Germinal center (tissue), 1 donor: ENCODE measurements around the gene WDR26.
"Not testable (repeated sequence)": the region's sequence is repeated elsewhere in the genome, so short reads cannot be mapped to it uniquely, and the experiment has no call there.

Experiments used
- DNase-seq: peaks from one replicate; pipeline ENCODE4 v3.0.0; 2012; ENCODE audit warnings: mixed read lengths, low spot score

WDR26 gene

GRCh38 chr1:224433701-224434672 lies 610 bp downstream of the WDR26 start:
- peak; percentile 44 for DNase-seq

GRCh38 chr1:224433041-224433691 lies 1.4 kb downstream of the WDR26 start:
- DNase-seq = peak; percentile 9

- no peak for DNase-seq
These were observed 1.9 kb downstream of the WDR26 start for GRCh38 chr1:224432672-224433040.

- DNase-seq = no peak
These were observed 2.5 kb downstream of the WDR26 start for GRCh38 chr1:224432146-224432545.

GRCh38 chr1:224431726-224432125 lies 2.9 kb downstream of the WDR26 start:
- no peak for DNase-seq

- peak; percentile 23 for DNase-seq
These were observed 4.0 kb downstream of the WDR26 start for GRCh38 chr1:224430511-224431113.

- DNase-seq = no peak
These were observed 4.8 kb downstream of the WDR26 start for GRCh38 chr1:224429616-224430326.

- DNase-seq = not testable (repeated sequence)
These were observed 5.9 kb downstream of the WDR26 start for GRCh38 chr1:224428713-224429112.

GRCh38 chr1:224427346-224427745 lies 7.3 kb downstream of the WDR26 start:
- no peak for DNase-seq

GRCh38 chr1:224426869-224427268 lies 7.7 kb downstream of the WDR26 start:
- DNase-seq = not testable (repeated sequence)

GRCh38 chr1:224425279-224425884 lies 9.2 kb downstream of the WDR26 start:
- DNase-seq = no peak

- DNase-seq = no peak
These were observed 14.5 kb downstream of the WDR26 start for GRCh38 chr1:224420106-224420505.

GRCh38 chr1:224411766-224412165 lies 22.8 kb downstream of the WDR26 start:
- DNase-seq = no peak

- DNase-seq = no peak
These were observed 26.4 kb downstream of the WDR26 start for GRCh38 chr1:224408294-224408590.

- DNase-seq = no peak
These were observed 26.9 kb downstream of the WDR26 start for GRCh38 chr1:224407571-224408293.

GRCh38 chr1:224406216-224406615 lies 28.4 kb downstream of the WDR26 start:
- DNase-seq = no peak

GRCh38 chr1:224405604-224405970 lies 29.0 kb downstream of the WDR26 start:
- no peak for DNase-seq

GRCh38 chr1:224404916-224405603 lies 29.5 kb downstream of the WDR26 start:
- no peak for DNase-seq

GRCh38 chr1:224402472-224403036 lies 32.0 kb downstream of the WDR26 start:
- DNase-seq = no peak

GRCh38 chr1:224399887-224400286 lies 34.7 kb downstream of the WDR26 start:
- DNase-seq = no peak
